D341Med (cell line): Measurements from ENCODE around the gene RAB3A.

Experiments used
- DNase-seq: peaks from one replicate; pipeline ENCODE4 v3.0.0; 2012; ENCODE audit warnings: low spot score

The RAB3A gene

DNA sequence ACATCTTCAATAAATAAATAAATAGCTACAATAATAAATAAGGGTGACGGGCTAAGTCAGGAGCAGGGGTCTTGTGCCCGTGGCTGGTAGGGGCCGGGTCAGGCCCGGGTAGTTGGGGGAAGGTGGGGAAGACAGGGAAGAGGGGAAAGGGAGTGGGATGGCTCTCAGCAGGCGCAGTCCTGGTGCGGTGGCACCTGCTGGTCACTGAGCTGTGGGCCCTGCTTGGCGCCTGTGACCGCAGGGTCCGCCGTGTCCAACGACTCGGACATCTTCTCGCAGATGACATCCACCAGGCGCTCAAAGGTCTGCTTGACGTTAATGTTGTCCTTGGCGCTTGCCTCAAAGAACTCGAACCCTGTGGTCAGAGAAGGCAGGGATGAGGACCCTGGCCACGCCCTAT is 6.5 kb downstream of the RAB3A start:
- no peak for DNase-seq

DNA sequence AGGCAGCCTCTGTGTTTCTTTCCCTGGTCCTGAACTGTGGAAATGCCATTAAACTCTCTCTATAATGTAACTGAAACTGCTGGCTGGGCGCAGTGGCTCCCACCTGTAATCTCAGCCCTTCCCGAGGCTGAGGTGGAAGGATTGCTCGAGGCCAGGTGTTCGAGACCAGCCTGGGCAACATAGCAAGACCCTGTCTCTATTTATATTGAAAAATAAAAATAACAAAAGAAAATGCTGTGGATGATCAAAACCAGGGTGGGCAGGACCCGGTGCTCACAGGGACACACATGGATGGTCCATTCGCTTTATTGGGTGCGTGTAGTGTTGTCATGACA is 7.4 kb downstream of the RAB3A start:
- no peak for DNase-seq

DNA sequence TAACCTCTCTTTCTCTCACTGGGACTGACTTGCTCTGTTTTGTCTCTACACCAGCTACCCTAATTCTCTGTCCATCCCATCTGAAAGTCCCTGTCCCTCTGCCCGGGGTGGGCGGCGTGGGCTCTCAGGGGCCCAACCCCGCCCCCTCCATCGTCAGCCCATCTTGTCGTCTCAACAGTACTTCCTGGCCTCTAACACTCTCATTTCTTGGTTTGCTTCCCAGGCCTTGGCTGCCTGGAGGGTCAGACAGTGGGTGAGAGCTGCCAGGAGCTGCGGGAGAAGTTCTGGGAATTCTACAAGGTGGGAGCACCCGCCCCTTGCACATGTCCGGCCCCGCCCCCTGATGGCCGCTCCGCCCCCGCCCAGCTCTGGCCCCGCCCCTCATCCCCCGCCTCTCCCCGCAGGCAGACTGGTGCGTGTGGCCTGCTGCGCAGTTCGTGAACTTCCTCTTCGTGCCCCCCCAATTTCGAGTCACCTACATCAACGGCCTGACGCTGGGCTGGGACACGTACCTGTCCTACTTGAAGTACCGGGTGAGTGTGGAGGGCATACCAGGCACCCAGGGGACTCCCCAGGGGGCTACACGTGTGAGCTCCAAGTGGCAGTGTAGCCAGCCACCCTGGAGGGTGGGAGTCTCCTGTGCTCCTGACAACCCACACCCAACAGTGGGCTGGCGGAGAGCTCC is 9.1 kb downstream of the RAB3A start:
- peak; percentile 85 for DNase-seq

DNA sequence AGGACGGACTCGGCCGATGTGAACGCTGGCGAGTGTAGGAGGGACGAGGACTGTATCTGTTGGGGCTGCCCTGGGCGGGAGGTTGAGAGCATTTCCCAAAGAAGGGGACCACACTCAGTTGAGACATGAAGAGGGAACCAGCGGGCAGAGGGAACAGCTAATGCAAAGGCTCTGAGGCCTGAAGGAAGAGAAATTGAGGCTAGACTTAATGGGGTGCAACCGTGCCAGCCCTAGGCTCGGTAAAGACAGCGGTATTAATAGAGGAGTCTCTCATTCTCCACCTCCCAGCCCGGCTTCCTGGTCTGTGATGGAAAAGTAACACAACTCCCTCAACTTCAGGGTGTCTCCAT is 9.7 kb downstream of the RAB3A start:
- no peak for DNase-seq

DNA sequence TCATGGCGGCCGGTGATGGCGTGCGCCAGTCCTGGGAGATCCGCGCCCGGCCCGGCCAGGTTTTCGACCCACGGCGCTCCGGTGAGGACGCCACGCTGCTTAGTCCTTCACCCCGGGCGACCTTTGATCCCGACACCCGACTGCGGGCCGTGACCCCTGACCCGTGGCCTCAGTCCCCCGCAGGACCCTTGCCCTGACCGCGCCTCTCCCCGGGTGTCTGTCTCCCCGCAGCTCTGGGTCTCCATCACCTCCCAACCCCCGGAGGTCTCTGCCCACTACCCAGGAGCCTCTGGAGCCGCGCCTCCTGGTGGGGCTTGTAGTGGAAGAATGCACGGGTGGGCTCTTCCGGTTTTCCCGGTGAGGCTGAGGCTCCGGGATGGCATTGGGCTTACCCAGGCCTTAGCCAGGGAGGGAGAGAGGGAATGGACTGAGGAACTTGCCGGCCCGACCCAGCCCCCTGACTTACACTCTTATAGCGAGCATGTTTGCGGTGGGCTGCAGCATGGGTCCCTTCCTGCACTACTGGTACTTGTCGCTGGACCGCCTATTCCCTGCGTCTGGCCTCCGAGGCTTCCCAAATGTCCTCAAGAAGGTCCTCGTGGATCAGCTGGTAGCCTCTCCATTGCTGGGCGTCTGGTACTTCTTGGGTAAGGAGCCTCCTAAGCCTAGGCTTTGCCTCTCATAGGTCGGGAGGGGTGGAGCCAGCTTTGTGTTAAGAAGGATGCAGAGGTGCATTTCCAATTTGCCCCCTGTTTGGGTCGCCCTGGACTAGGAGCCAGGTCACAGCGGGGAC is 10.3 kb downstream of the RAB3A start:
- DNase-seq = no peak

DNA sequence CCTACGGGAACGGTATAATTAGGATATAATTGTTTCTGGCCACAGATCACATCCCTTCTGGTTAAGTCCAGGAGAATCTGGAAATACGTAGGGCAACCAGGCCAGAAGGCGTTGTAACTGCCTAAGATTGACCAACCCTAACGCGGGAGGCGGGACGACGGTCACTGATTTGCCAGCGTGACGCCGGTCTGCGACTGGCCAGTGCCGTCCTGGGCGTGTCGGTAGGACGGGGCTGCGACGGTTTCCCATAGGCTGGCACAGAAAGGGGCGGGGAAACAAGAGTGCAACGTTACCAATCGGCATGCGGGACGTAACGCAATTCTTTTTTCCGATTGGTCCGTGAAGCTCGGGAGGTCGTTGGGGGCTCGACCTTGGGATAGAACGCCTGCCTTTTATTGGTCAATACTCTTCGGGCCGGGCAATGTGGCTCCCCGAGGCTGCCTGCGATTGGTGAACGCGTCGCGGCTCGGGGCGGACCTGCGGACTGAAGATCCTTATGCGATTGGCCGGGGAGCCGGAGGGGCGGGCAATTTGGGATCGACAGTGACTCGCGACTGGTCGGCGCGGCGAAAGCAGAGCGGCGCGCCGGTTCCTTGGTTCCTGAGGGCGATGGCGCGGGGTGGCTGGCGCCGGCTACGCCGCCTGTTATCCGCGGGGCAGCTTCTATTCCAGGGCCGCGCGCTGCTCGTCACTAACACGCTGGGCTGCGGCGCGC is 11.0 kb downstream of the RAB3A start, which contains the start of gene MPV17L2:
TSS of gene MPV17L2 (plus strand) at position 546 of the 715 bp plus-strand sequence. CDS start at position 610, 64 bp downstream.
- DNase-seq = peak; percentile 96

DNA sequence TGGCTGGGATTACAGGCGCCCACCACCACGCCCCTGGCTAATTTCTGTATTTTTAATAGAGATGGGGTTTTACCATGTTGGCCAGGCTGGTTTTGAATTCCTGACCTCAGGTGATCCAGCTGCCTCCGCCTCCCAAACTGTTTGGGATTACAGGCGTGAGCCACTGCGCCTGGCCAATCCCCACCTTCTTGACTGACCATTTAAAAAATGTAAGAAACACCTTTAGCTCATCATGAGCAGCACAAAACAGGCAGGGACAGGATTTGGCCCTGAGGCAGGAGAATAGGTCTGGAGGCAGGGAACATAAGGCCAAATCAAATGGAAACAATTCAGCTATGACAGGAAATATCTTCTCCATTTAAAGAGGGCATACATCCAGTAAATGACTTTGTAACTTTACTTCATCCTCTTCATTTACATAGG is 12.2 kb downstream of the RAB3A start:
- no peak for DNase-seq

DNA sequence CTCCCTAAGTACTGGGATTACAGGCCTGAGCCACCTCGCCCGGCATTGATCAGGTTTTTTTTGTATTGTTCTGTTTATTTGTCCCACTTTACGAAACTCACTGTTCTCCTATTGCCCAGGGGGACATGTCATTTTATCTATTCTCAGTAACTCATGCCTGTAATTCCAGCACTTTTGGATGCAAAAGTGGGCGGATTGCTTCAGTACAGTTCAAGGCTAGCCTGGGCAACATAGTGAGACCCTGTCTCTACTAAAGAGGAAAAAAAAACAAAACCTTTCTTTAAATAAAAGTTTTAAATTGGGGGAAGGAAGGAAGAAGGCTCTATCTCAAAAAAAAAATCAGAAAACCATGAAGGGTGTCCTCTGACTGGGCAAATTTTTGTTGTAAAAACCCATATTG is 13.6 kb downstream of the RAB3A start:
- DNase-seq = no peak

DNA sequence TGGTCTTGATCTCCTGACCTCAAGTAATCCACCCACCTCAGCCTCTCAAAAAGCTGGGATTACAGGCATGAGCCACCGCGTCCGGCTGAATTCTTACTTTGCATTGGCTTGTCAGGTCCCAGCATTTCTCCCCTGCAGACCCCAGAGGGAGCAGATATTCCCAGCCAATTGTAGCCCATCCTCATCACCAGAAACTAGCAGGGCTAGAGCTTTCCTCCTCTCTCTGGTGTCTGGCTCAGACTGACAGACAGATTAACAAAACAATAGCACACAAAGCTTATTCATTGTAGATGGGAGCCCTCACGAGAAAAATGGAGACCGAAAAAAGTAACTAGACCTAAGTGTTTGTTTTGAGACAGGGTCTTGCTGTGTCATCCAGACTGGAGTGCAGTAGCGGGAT is 18.3 kb downstream of the RAB3A start:
- no peak for DNase-seq

DNA sequence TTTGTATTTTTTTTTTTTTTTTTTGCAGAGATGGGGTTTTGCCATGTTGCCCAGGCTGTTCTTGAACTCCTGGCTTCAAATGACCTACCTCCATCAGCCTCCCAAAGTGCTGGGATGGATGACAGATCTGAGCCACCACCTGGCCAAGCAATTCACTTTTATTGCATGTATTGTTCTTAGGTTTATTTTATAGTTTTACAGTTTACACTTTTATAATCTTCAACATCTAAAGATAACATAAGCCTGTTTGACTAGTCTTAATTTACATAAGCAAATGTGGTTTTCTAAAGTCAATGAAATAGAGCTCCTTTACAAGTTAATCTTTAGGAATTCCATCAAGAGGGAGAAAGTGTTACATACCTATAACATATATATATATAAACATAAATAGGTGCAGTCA is 20.3 kb downstream of the RAB3A start:
- no peak for DNase-seq

DNA sequence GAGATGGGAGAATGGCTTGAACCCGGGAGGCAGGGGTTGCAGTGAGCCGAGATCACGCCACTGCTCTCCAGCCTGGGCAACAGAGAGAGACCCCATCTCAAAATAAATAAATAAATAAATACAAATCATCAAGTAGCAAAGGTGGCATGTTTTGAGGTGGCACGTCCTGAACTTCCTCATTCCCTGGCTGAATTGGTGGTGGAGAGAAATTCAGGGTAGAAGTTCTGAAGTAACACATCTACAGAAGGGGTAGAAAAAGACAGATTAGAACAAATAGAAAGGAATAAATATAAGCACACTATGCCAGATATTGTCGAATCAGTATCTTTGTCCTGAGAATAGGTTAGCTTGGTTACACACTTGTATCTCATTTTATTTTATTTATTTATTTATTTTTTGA is 23.9 kb downstream of the RAB3A start:
- DNase-seq = no peak

DNA sequence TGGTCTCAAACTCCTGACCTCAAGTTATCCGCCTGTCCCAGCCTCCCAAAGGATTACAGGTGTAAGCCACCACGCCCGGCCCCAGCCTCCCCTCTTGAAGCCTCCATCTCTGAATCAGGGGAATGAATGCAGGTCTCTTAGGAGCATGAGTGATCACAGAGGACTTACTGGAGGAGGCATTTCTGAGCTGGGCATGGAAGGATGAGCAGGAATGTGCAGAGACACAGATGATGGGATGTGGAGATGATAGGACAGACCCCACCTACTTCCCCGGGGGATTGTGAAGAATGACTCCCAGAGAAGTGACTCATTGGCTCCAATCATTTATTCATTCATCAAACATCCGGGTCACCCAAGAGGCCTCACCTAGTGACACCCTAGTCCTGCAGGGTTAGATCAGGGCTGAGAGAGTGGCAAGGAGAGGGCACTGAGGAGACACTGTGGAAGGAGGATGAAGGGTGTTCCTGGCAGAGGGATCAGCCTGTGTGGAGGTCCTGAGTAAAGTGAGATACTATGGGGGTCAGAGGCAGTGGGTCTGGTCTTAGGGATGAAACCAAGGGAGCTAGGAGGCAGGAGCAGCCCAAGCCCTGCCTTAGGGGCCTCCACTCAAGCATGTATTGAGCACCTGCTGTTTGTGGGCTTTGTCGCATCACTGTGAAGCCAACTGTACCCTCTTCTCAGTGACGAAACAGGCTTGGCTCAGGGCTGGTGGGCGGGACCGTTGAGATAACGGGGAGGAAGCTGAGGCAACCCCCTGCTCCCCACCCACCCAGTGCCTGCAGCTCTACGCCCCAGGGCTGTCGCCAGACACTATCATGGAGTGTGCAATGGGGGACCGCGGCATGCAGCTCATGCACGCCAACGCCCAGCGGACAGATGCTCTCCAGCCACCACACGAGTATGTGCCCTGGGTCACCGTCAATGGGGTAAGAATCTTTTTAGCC is 27.2 kb downstream of the RAB3A start:
- no peak for DNase-seq

DNA sequence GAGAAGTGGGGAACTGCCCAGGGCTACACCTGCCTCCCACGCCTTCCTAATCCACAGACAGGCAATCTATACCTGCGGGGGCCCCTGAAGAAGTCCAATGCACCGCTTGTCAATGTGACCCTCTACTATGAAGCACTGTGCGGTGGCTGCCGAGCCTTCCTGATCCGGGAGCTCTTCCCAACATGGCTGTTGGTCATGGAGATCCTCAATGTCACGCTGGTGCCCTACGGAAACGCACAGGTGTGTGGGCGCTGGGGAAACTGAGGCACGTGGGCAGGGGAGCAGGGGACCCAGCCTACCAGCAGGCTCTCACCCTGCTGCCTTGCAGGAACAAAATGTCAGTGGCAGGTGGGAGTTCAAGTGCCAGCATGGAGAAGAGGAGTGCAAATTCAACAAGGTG is 28.9 kb downstream of the RAB3A start:
- DNase-seq = no peak

DNA sequence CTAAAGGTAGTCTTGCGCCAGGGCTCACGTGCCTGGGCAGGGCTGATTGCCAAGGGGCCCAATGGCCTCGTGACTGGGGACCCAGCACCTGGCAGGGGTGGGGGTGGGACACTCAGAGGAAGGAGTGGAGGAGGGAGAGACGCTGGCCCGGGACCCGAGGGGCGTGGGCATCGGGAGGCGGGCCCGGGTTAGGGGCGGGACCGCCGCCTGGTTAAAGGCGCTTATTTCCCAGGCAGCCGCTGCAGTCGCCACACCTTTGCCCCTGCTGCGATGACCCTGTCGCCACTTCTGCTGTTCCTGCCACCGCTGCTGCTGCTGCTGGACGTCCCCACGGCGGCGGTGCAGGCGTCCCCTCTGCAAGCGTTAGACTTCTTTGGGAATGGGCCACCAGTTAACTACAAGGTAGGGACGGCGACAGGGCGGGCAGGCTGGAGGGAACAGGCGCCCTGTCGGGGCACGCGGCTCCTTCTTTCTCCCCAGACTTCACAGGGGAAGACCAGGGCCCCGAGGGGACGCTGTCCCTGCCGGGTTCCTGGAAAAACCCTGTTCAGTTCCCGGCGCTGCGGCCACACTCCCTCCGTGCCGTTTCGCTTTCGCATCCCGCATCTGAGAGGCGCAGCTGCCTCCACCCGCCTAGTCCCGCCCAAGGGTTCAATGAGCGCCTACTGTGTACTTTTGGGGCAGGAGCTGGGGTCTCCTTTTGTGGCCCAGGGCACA is 30.1 kb downstream of the RAB3A start, which contains the start of gene IFI30:
TSS of gene IFI30 (plus strand) at position 242 of the 717 bp plus-strand sequence. CDS start at position 271, 29 bp downstream.
- peak; percentile 89 for DNase-seq

DNA sequence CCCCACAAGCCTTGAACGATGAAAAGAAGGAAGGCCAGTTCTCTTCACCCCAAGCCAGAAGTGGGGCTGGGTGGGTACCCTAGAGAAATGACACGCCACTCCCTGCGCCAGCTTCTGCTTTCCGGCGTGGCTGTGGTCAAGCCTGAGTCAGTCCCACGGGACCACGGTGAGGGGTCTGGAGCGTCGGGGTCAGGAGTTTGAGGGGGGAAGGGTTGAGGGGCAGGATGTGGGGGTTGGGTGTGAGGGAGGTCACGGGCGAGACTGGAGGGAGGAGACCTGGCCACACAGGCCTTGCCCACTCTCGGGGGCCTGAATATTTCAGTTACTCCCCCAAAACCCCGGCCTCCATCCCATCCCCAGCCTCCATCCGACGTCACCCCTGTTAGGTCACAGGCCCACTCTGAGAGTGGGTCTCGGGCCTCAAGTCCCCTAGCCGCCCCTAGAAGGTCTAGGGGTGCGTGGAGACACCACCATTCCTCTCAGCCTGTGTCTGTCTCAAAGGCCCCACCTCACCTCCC is 30.7 kb downstream of the RAB3A start:
- no peak for DNase-seq

DNA sequence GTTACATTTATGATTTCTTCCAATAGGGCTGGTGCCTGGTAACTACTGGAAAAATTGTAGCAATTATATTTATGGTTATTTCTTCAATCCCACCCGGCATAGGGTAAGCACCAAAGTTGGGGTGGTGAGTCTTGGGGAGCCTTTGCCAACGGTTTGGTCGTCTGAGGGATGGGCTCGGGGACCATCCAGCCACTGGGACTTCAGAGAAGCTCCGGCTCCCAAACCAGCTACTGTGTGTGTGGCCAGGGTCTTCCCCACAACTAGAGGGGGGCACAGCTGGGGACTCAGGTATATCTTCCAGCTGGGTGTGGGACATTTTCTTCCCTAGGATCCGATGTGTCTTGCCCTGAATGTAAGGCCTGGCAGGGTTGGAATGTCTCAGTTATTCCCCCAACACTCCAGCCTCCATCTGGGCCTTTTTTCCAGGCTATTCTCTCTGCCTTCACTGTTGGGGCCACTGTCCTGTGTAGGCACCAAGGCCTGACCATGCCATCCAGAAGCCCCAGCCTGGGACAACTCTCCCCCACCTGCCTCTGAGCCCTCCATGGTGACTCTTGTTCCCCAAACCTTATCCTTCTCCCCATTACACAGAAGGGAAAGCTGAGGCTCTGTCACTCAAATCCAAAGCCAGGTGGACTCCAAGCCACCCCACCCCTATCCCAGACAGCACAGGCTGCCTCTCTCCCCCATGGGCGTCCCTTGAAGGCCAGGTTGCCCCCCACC is 31.4 kb downstream of the RAB3A start:
- no peak for DNase-seq

DNA sequence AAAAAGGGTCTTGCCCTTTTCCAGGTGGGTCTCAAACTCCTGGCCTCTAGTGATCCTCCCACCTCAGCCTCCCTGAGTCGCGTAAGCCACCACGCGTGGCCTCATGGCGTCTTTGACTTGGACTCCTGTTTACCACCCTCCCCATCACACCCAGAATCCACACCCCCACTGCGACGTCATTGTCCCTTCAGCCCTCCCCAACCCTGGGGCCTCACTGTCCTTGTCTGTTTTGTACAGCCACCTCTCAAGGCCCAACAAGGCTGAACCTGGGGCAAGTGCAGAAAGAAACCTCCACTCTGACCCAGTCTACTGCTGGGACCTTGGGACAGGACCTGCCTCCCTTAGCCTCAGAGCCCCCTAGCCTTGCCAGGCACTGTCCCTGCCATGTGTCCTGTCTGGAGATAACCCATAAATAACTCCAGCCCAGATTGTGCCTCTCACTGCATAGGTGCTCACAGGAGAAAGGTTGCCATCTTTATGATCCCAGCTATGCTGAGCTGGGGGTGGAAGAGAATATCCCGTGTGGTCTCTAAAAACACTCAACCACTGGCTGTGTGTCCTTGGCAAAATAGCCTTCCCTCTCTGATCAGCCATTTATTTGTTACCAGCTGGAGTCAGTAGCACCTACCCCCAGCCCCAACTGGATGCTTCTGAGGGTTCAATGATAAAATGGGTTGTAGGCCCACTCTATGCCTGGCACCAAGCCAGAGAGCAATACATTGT is 32.1 kb downstream of the RAB3A start:
- DNase-seq = no peak

DNA sequence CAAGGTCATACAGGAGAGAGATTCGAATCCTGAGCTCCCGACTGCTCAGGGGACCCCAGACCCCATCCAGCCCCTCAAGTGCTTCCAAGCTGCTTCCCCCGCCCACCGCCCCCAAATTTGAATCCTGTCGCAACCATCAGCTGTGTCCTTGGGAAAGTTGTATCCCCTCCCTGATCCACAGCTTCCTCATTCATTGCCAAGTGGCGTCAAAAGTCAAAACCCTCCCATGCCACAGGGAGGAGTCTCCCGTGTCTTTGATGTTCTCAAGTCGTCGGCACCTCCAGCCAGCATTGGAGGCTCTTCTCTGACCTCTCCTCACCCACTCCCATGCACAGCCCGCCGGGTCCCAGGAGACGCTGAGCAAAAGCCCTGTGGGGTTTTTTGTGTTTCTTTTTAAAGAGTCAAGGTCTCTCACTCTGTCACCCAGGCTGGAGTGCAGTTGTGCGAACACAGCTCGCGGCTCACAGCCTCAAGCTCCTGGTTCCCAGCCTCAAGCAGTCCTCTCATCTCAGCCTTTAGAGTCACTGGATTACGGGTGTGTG is 33.1 kb downstream of the RAB3A start:
- no peak for DNase-seq

DNA sequence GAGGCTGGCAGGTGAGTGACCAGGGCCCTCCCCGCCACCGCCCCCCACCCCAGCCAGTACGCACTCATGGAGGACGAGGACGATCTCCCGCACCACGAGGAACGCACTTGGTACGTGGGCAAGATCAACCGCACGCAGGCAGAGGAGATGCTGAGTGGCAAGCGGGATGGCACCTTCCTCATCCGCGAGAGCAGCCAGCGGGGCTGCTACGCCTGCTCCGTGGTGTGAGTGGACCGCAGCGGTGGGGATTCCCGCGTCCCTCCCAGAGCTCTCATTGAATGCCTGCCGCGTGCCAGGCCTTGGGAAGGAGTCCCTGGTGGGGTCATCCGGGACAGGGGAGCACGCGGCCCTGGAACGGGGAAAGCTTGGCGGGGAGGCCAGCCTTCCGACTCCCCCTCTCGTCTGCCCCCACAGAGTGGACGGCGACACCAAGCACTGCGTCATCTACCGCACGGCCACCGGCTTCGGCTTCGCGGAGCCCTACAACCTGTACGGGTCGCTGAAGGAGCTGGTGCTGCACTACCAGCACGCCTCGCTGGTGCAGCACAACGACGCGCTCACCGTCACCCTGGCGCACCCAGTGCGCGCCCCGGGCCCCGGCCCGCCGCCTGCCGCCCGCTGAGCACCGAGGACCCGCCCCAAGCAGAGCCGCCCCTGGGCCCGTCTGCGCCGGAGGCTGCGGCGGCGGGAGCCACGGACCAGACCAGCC is 35.0 kb downstream of the RAB3A start:
- no peak for DNase-seq
